GM12878 (cell line): ENCODE measurements around the gene DLG4. TPM values are rescaled to one million over a fixed set of nuclear protein-coding genes. Genes with fewer than 3 reads are reported as not detected.

ENCODE experiments used
- CBFB ChIP-seq: IDR thresholded peaks from 2 replicates; pipeline ENCODE4 v1.6.1; 2016; ENCODE audit warnings: antibody characterized with exemption, low read depth
- CHD4 ChIP-seq: fragments of 200-600 bp; sonication (generic); IDR thresholded peaks from 2 replicates; pipeline ENCODE4 v1.6.1; 2016; ENCODE audit warnings: mild to moderate bottlenecking
- CREM ChIP-seq: IDR thresholded peaks from 2 replicates; pipeline ENCODE4 v1.6.1; 2014; ENCODE audit warnings: antibody characterized with exemption, low read depth
- E4F1 ChIP-seq: fragments of 450-650 bp; IDR thresholded peaks from 2 replicates; pipeline ENCODE4 v1.6.1; 2018; ENCODE audit warnings: borderline replicate concordance, mild to moderate bottlenecking; ENCODE audit not compliant: partially characterized antibody
- ELK1 ChIP-seq: IDR thresholded peaks from 2 replicates; pipeline ENCODE4 v1.6.1; 2012; ENCODE audit warnings: low read depth, low read length, improper control_type of control experiment
- ETV6 ChIP-seq, 2 experiments: fragments of 450-650 bp in 1 of 2; IDR thresholded peaks in 1 of 2; conservative IDR thresholded peaks in 1 of 2; 2 replicates each; pipeline ENCODE4 v1.6.1; 2014; ENCODE audit warnings: antibody characterized with exemption in 1 of 2, borderline replicate concordance in 1 of 2, low read depth in 1 of 2, mild to moderate bottlenecking in 1 of 2, moderate library complexity in 1 of 2
- FOXM1 ChIP-seq: IDR thresholded peaks from 2 replicates; pipeline ENCODE4 v1.6.1; 2012; ENCODE audit warnings: low read depth, mild to moderate bottlenecking, inconsistent platforms, low read length, moderate library complexity
- HCFC1 ChIP-seq: fragments of 150-350 bp; IDR thresholded peaks from 2 replicates; pipeline ENCODE4 v1.6.1; 2014; ENCODE audit warnings: low read length
- HDAC6 ChIP-seq: fragments of 200-600 bp; sonication (generic); IDR thresholded peaks from one replicate; pipeline ENCODE4 v1.8.0; 2017; ENCODE audit warnings: antibody characterized with exemption; ENCODE audit not compliant: unreplicated experiment
- IKZF1 ChIP-seq: fragments of 450-650 bp; conservative IDR thresholded peaks from 2 replicates; pipeline ENCODE4 v1.6.1; 2017; ENCODE audit warnings: antibody characterized with exemption, mild to moderate bottlenecking
- IRF3 ChIP-seq: fragments of 450-650 bp; IDR thresholded peaks from 2 replicates; pipeline ENCODE4 v1.6.1; 2014; ENCODE audit warnings: mild to moderate bottlenecking
- KAT2A ChIP-seq: conservative IDR thresholded peaks from 2 replicates; pipeline ENCODE4 v1.6.1; 2011; ENCODE audit warnings: low read depth, low read length; ENCODE audit not compliant: control insufficient read depth
- MEF2A ChIP-seq: IDR thresholded peaks from 2 replicates; pipeline ENCODE4 v1.6.1; 2011; ENCODE audit warnings: low read depth, mild to moderate bottlenecking, low read length, moderate library complexity; ENCODE audit not compliant: insufficient read depth
- MTA3 ChIP-seq: IDR thresholded peaks from 2 replicates; pipeline ENCODE4 v1.6.1; 2012; ENCODE audit warnings: low read length, inconsistent platforms, borderline replicate concordance
- MYC ChIP-seq: IDR thresholded peaks from 2 replicates; pipeline ENCODE4 v1.6.1; 2011; ENCODE audit warnings: mild to moderate bottlenecking, low read length, moderate library complexity, inconsistent platforms; ENCODE audit not compliant: insufficient read depth, insufficient replicate concordance, insufficient read length, severe bottlenecking
- NFYB ChIP-seq: IDR thresholded peaks from 2 replicates; pipeline ENCODE4 v1.6.1; 2011; ENCODE audit warnings: low read depth, mild to moderate bottlenecking, low read length, improper control_type of control experiment, moderate library complexity; ENCODE audit not compliant: insufficient read depth
- NR2F1 ChIP-seq: fragments of 450-650 bp; conservative IDR thresholded peaks from 2 replicates; pipeline ENCODE4 v1.6.1; 2017; ENCODE audit warnings: mild to moderate bottlenecking
- RBBP5 ChIP-seq: fragments of 200-600 bp; sonication (generic); conservative IDR thresholded peaks from 2 replicates; pipeline ENCODE4 v1.6.1; 2016
- SMAD5 ChIP-seq: IDR thresholded peaks from 2 replicates; pipeline ENCODE4 v1.6.1; 2016; ENCODE audit warnings: antibody characterized with exemption, low read depth
- STAT3 ChIP-seq: IDR thresholded peaks from 2 replicates; pipeline ENCODE4 v1.6.1; 2011; ENCODE audit warnings: low read depth, low read length, improper control_type of control experiment
- TCF12 ChIP-seq: IDR thresholded peaks from 2 replicates; pipeline ENCODE4 v1.6.1; 2011; ENCODE audit warnings: low read depth, mild to moderate bottlenecking, low read length
- TCF3 ChIP-seq: IDR thresholded peaks from 2 replicates; pipeline ENCODE4 v1.6.1; 2012; ENCODE audit warnings: low read depth, mild to moderate bottlenecking, low read length, borderline replicate concordance; ENCODE audit not compliant: insufficient read depth
- YY1 ChIP-seq: IDR thresholded peaks from 2 replicates; pipeline ENCODE4 v1.6.1; 2011; ENCODE audit warnings: low read depth, mild to moderate bottlenecking, low read length
- ZBTB33 ChIP-seq: fragments of 450-650 bp; IDR thresholded peaks from 2 replicates; pipeline ENCODE4 v1.6.1; 2017; ENCODE audit warnings: mild to moderate bottlenecking
- polyA plus RNA-seq, 11 experiments: library from polyadenylated mRNA; depleted of rRNA in 4 of 11; unstranded in 6 of 11; stranded (reverse) in 5 of 11; fragments of >200 nt; fragmentation: Nextera tagmentation in 4 of 11; fragmentation: Illumina TruSeq in 1 of 11; extraction: Ambion mirVana in 4 of 11; extraction: Trizol in 1 of 11; gene quantifications; 1 replicate in 1 of 11; 2 replicates in 10 of 11; pipeline versions ENCODE4 v1.2.1 to v1.2.3, GENCODE V29; 2011 to 2016; ENCODE audit warnings: inconsistent platforms in 2 of 11, missing spikeins in 2 of 11, low read depth in 1 of 11
- total RNA-seq, 4 experiments: library from RNA; depleted of rRNA in 3 of 4; stranded (reverse); fragments of >200 nt in 3 of 4; fragmentation: Illumina TruSeq in 1 of 4; extraction: Trizol in 1 of 4; gene quantifications; 2 replicates each; pipeline versions ENCODE4 v1.2.1 to v1.2.3, GENCODE V29; 2013 to 2021

DLG4 gene
- total and polyA plus RNA-seq, 10 of the 15 experiments (the other 5 are each of a cell fraction or from before 2014, with no cell fraction given) = 0.07 to 4.1 (median 1.3) TPM

GRCh38 chr17:7215136-7215638 is 4.4 kb downstream of the DLG4 start (continued):
- no peak for TF ChIP-seq ETV6 (conservative IDR thresholded peaks at IDR 0.05 in 1 of 2, IDR thresholded peaks at IDR 0.05 in 1 of 2; ENCODE audit: borderline replicate concordance in 1 of 2, low read depth in 1 of 2)
- peak; percentile 99; the same call in 1 of the 2 replicates for TF ChIP-seq HCFC1
- no peak for TF ChIP-seq MEF2A
- TF ChIP-seq CREM = peak; percentile 30; the same call in 1 of the 2 replicates
- no peak for TF ChIP-seq MTA3
- TF ChIP-seq KAT2A = no peak
- TF ChIP-seq CHD4 = no peak
- peak; percentile 6; the same call in 1 of the 2 replicates for TF ChIP-seq YY1
- no peak for TF ChIP-seq MYC
- TF ChIP-seq TCF3 = no peak
- no peak for TF ChIP-seq ZBTB33
- peak; percentile 12; the same call in 1 of the 2 replicates for TF ChIP-seq IKZF1
- no peak for TF ChIP-seq RBBP5
- no peak for TF ChIP-seq STAT3
- TF ChIP-seq HDAC6 = no peak
- TF ChIP-seq SMAD5 = no peak
- no peak for TF ChIP-seq NR2F1
- 0 out of 2 replicates have a peak, but pooled peaks have one; percentile 15 for TF ChIP-seq IRF3
- TF ChIP-seq ELK1 = no peak
- no peak for TF ChIP-seq E4F1
- TF ChIP-seq CBFB = no peak
- no peak for TF ChIP-seq TCF12
- no peak for TF ChIP-seq NFYB
- no peak for TF ChIP-seq FOXM1
